IMR-90 (cell line): ENCODE results near the gene TOR4A. TPM values are rescaled to one million over a fixed set of nuclear protein-coding genes. Genes with fewer than 3 reads are reported as not detected.
A peak's percentile ranks its signal among the peaks of the same experiment; 100 is the strongest.

Experiments
- ATAC-seq: fragments of 200-7000 bp; cut with Tn5 transposase; 2 replicates; pipeline ENCODE4 v1.9.1; 2020; ENCODE audit warnings: low read depth, mild to moderate bottlenecking, moderate library complexity
- BruUV-seq: library from RNA; stranded (reverse); fragments of 400-500 nt; replicated peaks from 2 replicates; lab custom pipeline; 2021; lab: Mats Ljungman, UMichigan
- CTCF ChIA-PET: fragments of 300-600 bp; formaldehyde crosslinking; extraction: SDS; loops from one replicate; lab custom pipeline; 2021; ENCODE audit warnings: antibody characterized with exemption; lab: Yijun Ruan, JAX
- POLR2A ChIA-PET: fragments of 300-600 bp; sonication (Branson Sonifier 250); formaldehyde crosslinking; loops from one replicate; lab custom pipeline; 2022; ENCODE audit warnings: antibody characterized with exemption; ENCODE audit not compliant: unreplicated experiment; lab: Charles Lee
- DNase-seq: peaks from one replicate; pipeline ENCODE4 v3.0.0; 2013
- H2AFZ ChIP-seq: replicated peaks from 2 replicates; pipeline ENCODE3; 2013; ENCODE audit warnings: low read length, mild to moderate bottlenecking; ENCODE audit not compliant: poor library complexity
- H2AK5ac ChIP-seq: 2 replicates; pipeline ENCODE4 v1.6.1; 2013; ENCODE audit warnings: low read depth, low read length, inconsistent platforms
- H2AK9ac ChIP-seq: replicated peaks from 2 replicates; pipeline ENCODE3; 2013; ENCODE audit warnings: mild to moderate bottlenecking, low read depth, low read length, moderate library complexity; ENCODE audit not compliant: poor library complexity
- H2BK120ac ChIP-seq: 2 replicates; pipeline ENCODE4 v1.6.1; 2013; ENCODE audit warnings: low read depth, low read length, inconsistent platforms
- H2BK15ac ChIP-seq: 3 replicates; pipeline ENCODE4 v1.6.1; 2013; ENCODE audit warnings: low read depth, low read length, inconsistent platforms
- H2BK20ac ChIP-seq: 2 replicates; pipeline ENCODE4 v1.6.1; 2013; ENCODE audit warnings: low read depth, mild to moderate bottlenecking, inconsistent platforms, low read length, moderate library complexity
- H2BK5ac ChIP-seq: 2 replicates; pipeline ENCODE4 v1.6.1; 2013; ENCODE audit warnings: mild to moderate bottlenecking, low read depth, low read length, inconsistent platforms; ENCODE audit not compliant: poor library complexity, severe bottlenecking
- H3K14ac ChIP-seq: replicated peaks from 2 replicates; pipeline ENCODE4 v1.6.1; 2013; ENCODE audit warnings: low read depth, low read length, inconsistent platforms
- H3K18ac ChIP-seq: 2 replicates; pipeline ENCODE4 v1.6.1; 2013; ENCODE audit warnings: low read depth, low read length, control low read depth
- H3K23ac ChIP-seq: 2 replicates; pipeline ENCODE4 v1.6.1; 2013; ENCODE audit warnings: low read depth, low read length, inconsistent platforms
- H3K27ac ChIP-seq: 2 replicates; pipeline ENCODE4 v1.5.1; 2013; ENCODE audit warnings: mild to moderate bottlenecking, control low read depth, low read length; ENCODE audit not compliant: insufficient read depth
- H3K27me3 ChIP-seq: 2 replicates; pipeline ENCODE4 v1.6.1; 2013; ENCODE audit warnings: low read length; ENCODE audit not compliant: control insufficient read depth, insufficient read depth
- H3K36me3 ChIP-seq: 2 replicates; pipeline ENCODE4 v1.6.1; 2013; ENCODE audit warnings: low read length, mixed read lengths; ENCODE audit not compliant: control insufficient read depth, insufficient read depth
- H3K4ac ChIP-seq: 2 replicates; pipeline ENCODE4 v1.6.1; 2013; ENCODE audit warnings: low read depth, low read length, inconsistent platforms
- H3K4me1 ChIP-seq: 2 replicates; pipeline ENCODE4 v1.6.1; 2013; ENCODE audit warnings: low read length, mixed read lengths; ENCODE audit not compliant: control insufficient read depth, insufficient read depth
- H3K4me2 ChIP-seq: 2 replicates; pipeline ENCODE4 v1.6.1; 2013; ENCODE audit warnings: low read depth, mild to moderate bottlenecking, control low read depth, low read length, moderate library complexity
- H3K4me3 ChIP-seq: 2 replicates; pipeline ENCODE4 v1.5.1; 2013; ENCODE audit warnings: low read depth, mild to moderate bottlenecking, control low read depth, low read length, moderate library complexity; ENCODE audit not compliant: insufficient read depth
- H3K56ac ChIP-seq: 2 replicates; pipeline ENCODE4 v1.6.1; 2013; ENCODE audit warnings: low read length, inconsistent platforms; ENCODE audit not compliant: insufficient read depth; ENCODE audit errors: extremely low read depth
- H3K79me1 ChIP-seq, 2 experiments: 2 replicates each; pipeline ENCODE4 v1.6.1; 2013; ENCODE audit warnings: low read length in 2 of 2, inconsistent platforms in 1 of 2, low read depth in 1 of 2
- H3K9ac ChIP-seq: 2 replicates; pipeline ENCODE4 v1.6.1; 2013; ENCODE audit warnings: low read depth, low read length, control low read depth
- H3K9me1 ChIP-seq: 2 replicates; pipeline ENCODE4 v1.6.1; 2013; ENCODE audit warnings: low read length, inconsistent platforms; ENCODE audit not compliant: insufficient read depth
- H3K9me3 ChIP-seq: 2 replicates; pipeline ENCODE4 v1.6.1; 2013; ENCODE audit warnings: low read length; ENCODE audit not compliant: control insufficient read depth, insufficient read depth
- H4K20me1 ChIP-seq: 2 replicates; pipeline ENCODE4 v1.6.1; 2013; ENCODE audit warnings: low read length, inconsistent platforms; ENCODE audit not compliant: insufficient read depth
- H4K5ac ChIP-seq: 2 replicates; pipeline ENCODE4 v1.6.1; 2013; ENCODE audit warnings: mild to moderate bottlenecking, low read depth, low read length, control low read depth
- H4K8ac ChIP-seq, 2 experiments: 2 replicates each; pipeline ENCODE4 v1.6.1; 2013; ENCODE audit warnings: low read depth in 2 of 2, low read length in 2 of 2, control low read depth in 1 of 2, inconsistent platforms in 1 of 2
- H4K91ac ChIP-seq: 2 replicates; pipeline ENCODE4 v1.6.1; 2013; ENCODE audit warnings: low read depth, low read length, inconsistent platforms; ENCODE audit not compliant: insufficient read depth
- CEBPB ChIP-seq: IDR thresholded peaks from 2 replicates; pipeline ENCODE4 v1.6.1; 2012; ENCODE audit warnings: low read depth, low read length, improper control_type of control experiment
- MAZ ChIP-seq: IDR thresholded peaks from 2 replicates; pipeline ENCODE4 v1.6.1; 2012; ENCODE audit warnings: low read depth, mild to moderate bottlenecking, low read length, improper control_type of control experiment, moderate library complexity, borderline replicate concordance
- RFX5 ChIP-seq: IDR thresholded peaks from 2 replicates; pipeline ENCODE4 v1.8.0; 2012; ENCODE audit warnings: low read depth, mild to moderate bottlenecking, low read length, moderate library complexity
- WGBS, 2 experiments: methylation state at CpG; one replicate each; pipeline versions ENCODE4 v1.1.5 to v1.1.7; 2013; ENCODE audit warnings: missing lambda C conversion rate in 2 of 2; ENCODE audit not compliant: insufficient read length in 1 of 2; ENCODE audit errors: extremely low coverage in 2 of 2; 5-methylcytosine and 5-hydroxymethylcytosine counted together
- dilution Hi-C: fragments of 300-500 bp; cut with HindIII; formaldehyde crosslinking; loops from one replicate; pipeline ENCODE4 v1.14.3; 2018; ENCODE audit warnings: low sequenced_read_pairs; ENCODE audit not compliant: unreplicated experiment
- in situ Hi-C: fragments of 300-500 bp; cut with MboI; formaldehyde crosslinking; loops from 3 replicates; pipeline ENCODE4 v1.14.3; 2019; ENCODE audit warnings: low sequenced_read_pairs, inconsistent platforms, mixed read lengths
- intact Hi-C: fragments of 100-400 bp; cut with micrococcal nuclease; formaldehyde crosslinking; loops from 2 replicates; pipeline ENCODE4 v1.10.0; 2022
- polyA plus RNA-seq, 3 experiments: library from polyadenylated mRNA; depleted of rRNA; stranded (reverse); fragments of >200 nt; gene quantifications; 2 replicates each; pipeline ENCODE4 v1.2.3, GENCODE V29; 2012; ENCODE audit warnings: low replicate concordance in 1 of 3
- total RNA-seq: library from RNA; depleted of rRNA; stranded (reverse); fragments of >200 nt; gene quantifications from 2 replicates; pipeline ENCODE4 v1.2.3, GENCODE V29; 2012

TOR4A gene
- total and polyA plus RNA-seq, 2 of the 4 experiments (the other 2 are of a cell fraction): 9.7 to 22.9 TPM

GRCh38 chr9:137245450-137246421 lies 31.8 kb upstream of the TOR4A start (continued):
- no peak for TF ChIP-seq RFX5

GRCh38 chr9:137247135-137247915 lies 30.2 kb upstream of the TOR4A start:
- BruUV-seq: no TSS peak
- 25% methylated on average over 2 of the region's 20 CpGs; no CpG with 5 or more reads in 1 of the 2 experiments for WGBS, 2 experiments

More at GRCh38 chr9:137247135-137247915, 30.2 kb upstream of the TOR4A start:
- H4K5ac ChIP-seq: no peak overlapping the region
- peaks cover 14% of the 10 kb centered on the region for H3K36me3 ChIP-seq
- H2BK5ac ChIP-seq: no peak overlapping the region
- no peak overlapping the region for H3K18ac ChIP-seq
- DNase-seq (no peak), ATAC-seq (peak; percentile 22)
- H3K4me1 ChIP-seq: peaks cover 5% of the 10 kb centered on the region; the same call in 1 of the 2 replicates
- no peak overlapping the region for H3K27ac ChIP-seq
- dilution Hi-C loops: no loop called here
- POLR2A ChIA-PET: no interaction called here
- no peak for TF ChIP-seq MAZ
- 0 out of 2 replicates have a peak, but pooled peaks have one; percentile 3 for TF ChIP-seq CEBPB
- H2BK20ac ChIP-seq: no peak overlapping the region
- no peaks in the 10 kb centered on the region for H3K27me3 ChIP-seq
- H3K14ac ChIP-seq: no peak overlapping the region
- CTCF ChIA-PET: interaction anchor here (0.6 kb wide), 1 partner anchor 187 kb away, joined by 3 read pairs; no protein-coding TSS in a partner anchor
- no peak overlapping the region for H2AFZ ChIP-seq
- in situ Hi-C loops: no loop called here
- no peak overlapping the region for H4K8ac ChIP-seq
- H3K9me1 ChIP-seq: peaks cover 4% of the 10 kb centered on the region
- intact Hi-C loops: no loop called here
- no peak overlapping the region for H3K4me2 ChIP-seq
- H3K4ac ChIP-seq: no peak overlapping the region
- H2AK5ac ChIP-seq: no peak overlapping the region
- H3K9me3 ChIP-seq: no peaks in the 10 kb centered on the region
- no peak overlapping the region for H3K9ac ChIP-seq
- H2AK9ac ChIP-seq: peak overlapping the region; percentile 58
- no peak overlapping the region for H2BK15ac ChIP-seq
- H3K4me3 ChIP-seq: no peak overlapping the region
- H2BK120ac ChIP-seq: no peak overlapping the region
- peaks cover 3 to 22% of the 10 kb centered on the region in 2 experiments; a peak in 3 of 4 replicates for H3K79me1 ChIP-seq
- H3K56ac ChIP-seq: no peak overlapping the region
- no peak overlapping the region for H3K23ac ChIP-seq
- peaks cover 24% of the 10 kb centered on the region for H4K20me1 ChIP-seq
- H4K91ac ChIP-seq: no peak overlapping the region
